CD4-positive, CD25-positive, alpha-beta regulatory T cell (primary cell): ENCODE data around the gene GCC2. TPM values are rescaled to one million over a fixed set of nuclear protein-coding genes. Genes with fewer than 3 reads are reported as not detected.
"Not testable (repeated sequence)": the region's sequence is repeated elsewhere in the genome, so short reads cannot be mapped to it uniquely, and the experiment has no call there.

Experiments
- ATAC-seq, 2 donors: fragments of 150-1000 bp; cut with Tn5 transposase; one replicate each; pipeline ENCODE4 v1.10.0; 2021; ENCODE audit warnings: low read depth in 2 of 2, moderate number of reproducible peaks in 2 of 2, moderate library complexity in 1 of 2
- DNase-seq, 3 donors: peaks; one replicate each; pipeline versions ENCODE4 v3.0.0 to v3.0.0-alpha.2; 2012 to 2022; ENCODE audit warnings: mixed read lengths in 1 of 3
- H3K27ac ChIP-seq: one replicate; pipeline ENCODE4 v1.7.0; 2013; ENCODE audit warnings: mild to moderate bottlenecking, low read length; ENCODE audit not compliant: insufficient read depth, poor library complexity, severe bottlenecking
- H3K27me3 ChIP-seq: one replicate; pipeline ENCODE4 v1.7.0; 2013; ENCODE audit warnings: low read length; ENCODE audit not compliant: control insufficient read depth, insufficient read depth
- H3K36me3 ChIP-seq: one replicate; pipeline ENCODE4 v1.7.0; 2013; ENCODE audit warnings: mild to moderate bottlenecking, low read length, moderate library complexity; ENCODE audit not compliant: control insufficient read depth, insufficient read depth
- H3K4me1 ChIP-seq: 2 replicates; pipeline ENCODE4 v1.7.0; 2013; ENCODE audit warnings: mild to moderate bottlenecking, low read length; ENCODE audit not compliant: insufficient read depth, control insufficient read depth, poor library complexity, severe bottlenecking
- H3K4me3 ChIP-seq: one replicate; pipeline ENCODE4 v1.7.0; 2013; ENCODE audit warnings: low read depth, mild to moderate bottlenecking, low read length, moderate library complexity
- H3K9me3 ChIP-seq, 2 experiments: 1 replicate in 1 of 2; 2 replicates in 1 of 2; pipeline ENCODE4 v1.7.0; 2013; ENCODE audit warnings: low read length in 2 of 2, mild to moderate bottlenecking in 1 of 2, moderate library complexity in 1 of 2; ENCODE audit not compliant: control insufficient read depth in 2 of 2
- H3K27ac Mint-ChIP-seq, 3 donors: one replicate each; pipeline ENCODE4 v1.8.0; 2020 to 2022; ENCODE audit warnings: mild to moderate bottlenecking in 3 of 3, mixed read lengths in 3 of 3, moderate library complexity in 2 of 3
- H3K27me3 Mint-ChIP-seq: one replicate; pipeline ENCODE4 v1.8.0; 2022; ENCODE audit warnings: mild to moderate bottlenecking, mixed read lengths
- H3K36me3 Mint-ChIP-seq: one replicate; pipeline ENCODE4 v1.8.0; 2020; ENCODE audit warnings: mixed read lengths
- H3K4me1 Mint-ChIP-seq, 4 donors: one replicate each; pipeline ENCODE4 v1.8.0; 2020 to 2022; ENCODE audit warnings: mixed read lengths in 4 of 4, mild to moderate bottlenecking in 1 of 4
- H3K4me3 Mint-ChIP-seq, 4 donors: one replicate each; pipeline ENCODE4 v1.8.0; 2020 to 2022; ENCODE audit warnings: mild to moderate bottlenecking in 4 of 4, mixed read lengths in 4 of 4, moderate library complexity in 3 of 4
- H3K9me3 Mint-ChIP-seq, 7 donors: one replicate each; pipeline ENCODE4 v1.8.0; 2020 to 2022; ENCODE audit warnings: mixed read lengths in 7 of 7, mild to moderate bottlenecking in 3 of 7, moderate library complexity in 2 of 7
- polyA plus RNA-seq, 4 donors: library from polyadenylated mRNA; unstranded; fragments of 300-500 nt; fragmentation: Illumina TruSeq; gene quantifications; one replicate each; pipeline ENCODE4 v1.2.3, GENCODE V29; 2021
- total RNA-seq: library from RNA; stranded (reverse); gene quantifications from one replicate; pipeline ENCODE4 v1.2.3, GENCODE V29; 2022

Gene GCC2
- total and polyA plus RNA-seq, 5 donors from 2014 or later, result 36.7 to 100 (median 42.2) TPM

DNA sequence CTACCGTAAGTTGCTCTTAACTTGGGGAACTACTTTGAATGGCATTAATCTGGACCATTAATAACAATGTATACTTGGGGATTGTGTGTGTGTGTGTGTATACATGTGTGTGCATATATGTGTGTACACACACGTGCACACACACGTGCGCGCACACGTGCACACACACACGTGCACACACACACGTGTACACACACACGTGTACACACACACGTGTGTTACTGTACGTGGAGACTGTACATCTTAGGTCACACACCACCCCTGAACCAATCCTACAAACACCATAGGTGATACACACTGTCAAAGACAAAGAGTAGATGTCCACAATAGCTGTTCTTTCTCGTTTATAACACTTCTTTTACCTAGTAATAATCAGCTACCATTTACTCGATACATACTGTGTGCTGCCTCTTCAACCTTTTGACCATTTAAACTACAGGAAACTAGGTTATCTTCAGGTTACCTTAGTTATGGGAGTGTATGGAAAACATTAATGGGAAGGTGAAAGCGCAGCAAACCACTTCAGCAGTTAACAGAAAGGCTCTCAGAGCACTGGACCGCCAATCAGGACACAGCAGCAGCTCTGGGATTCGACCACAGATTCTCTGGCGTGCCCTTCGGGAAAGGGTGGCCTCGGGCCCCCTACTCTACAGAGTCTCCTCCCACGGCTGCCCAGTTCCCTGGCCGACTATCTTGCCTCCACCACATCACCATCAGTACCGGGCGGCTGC, 894 bp upstream of the GCC2 start:
- H3K9me3 Mint-ChIP-seq, result no peaks in the 10 kb centered on the region
- H3K27ac ChIP-seq, result peak overlapping the region; percentile 95
- no peaks in the 10 kb centered on the region for H3K9me3 ChIP-seq
- H3K27ac Mint-ChIP-seq, result peak overlapping the region; percentile 96 to 99 (median 99)
- H3K27me3 Mint-ChIP-seq, result peaks cover 4% of the 10 kb centered on the region
- peaks cover 30% of the 10 kb centered on the region for H3K4me1 ChIP-seq
- H3K36me3 ChIP-seq, result peaks cover 19% of the 10 kb centered on the region
- peak overlapping the region; percentile 60 for H3K4me3 ChIP-seq
- ATAC-seq (no peak), DNase-seq (peak in 1 of 3 donors; percentile 3)
- H3K4me3 Mint-ChIP-seq, result peak overlapping the region; percentile 94 to 99 (median 99)
- no peaks in the 10 kb centered on the region for H3K27me3 ChIP-seq
- peaks cover 16% of the 10 kb centered on the region for H3K36me3 Mint-ChIP-seq
- peaks cover 11 to 47% (median 29%) of the 10 kb centered on the region in 4 donors for H3K4me1 Mint-ChIP-seq

DNA sequence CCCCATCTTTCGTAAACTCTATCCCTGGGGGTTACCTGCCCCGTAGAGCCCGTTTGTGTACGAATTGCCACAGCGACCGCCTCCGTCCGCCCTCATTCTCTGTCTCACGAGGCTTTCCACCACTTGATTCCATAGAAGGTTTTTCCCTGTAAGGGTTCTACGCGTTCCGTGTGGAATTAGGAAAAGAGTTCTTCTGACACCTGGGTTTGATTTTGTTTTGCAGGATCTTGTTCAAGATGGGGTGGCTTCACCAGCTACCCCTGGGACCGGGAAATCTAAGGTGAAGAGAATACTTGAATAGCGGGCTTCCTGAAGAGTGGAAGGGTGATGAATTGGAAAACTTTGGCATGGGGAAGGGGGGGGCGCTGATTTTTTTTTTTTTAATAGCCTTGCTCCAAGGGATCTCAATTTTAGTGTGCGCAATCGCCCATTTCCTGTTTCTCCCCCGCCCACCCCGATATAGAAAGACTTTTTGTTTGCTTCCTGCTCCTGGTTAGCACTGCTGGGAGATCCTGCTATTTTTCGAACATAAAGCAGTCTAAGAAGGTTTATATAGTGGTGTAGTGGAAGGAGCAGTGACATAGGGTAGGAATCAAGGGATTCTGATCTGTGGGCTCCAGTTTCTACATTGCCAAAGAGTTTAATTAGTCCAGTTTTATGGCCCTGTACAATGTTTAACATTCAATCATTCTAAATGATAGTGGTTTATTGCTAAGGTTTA, 564 bp downstream of the GCC2 start:
- peak overlapping the region; percentile 96 to 99 (median 99) for H3K27ac Mint-ChIP-seq
- peak; percentile 34 to 36 for ATAC-seq

GRCh38 chr2:108450863-108451262, 1.9 kb downstream of the GCC2 start:
- Histone ChIP-seq H3K9me3 (no peaks in the 10 kb centered on the region), H3K36me3 (peaks cover 44% of the 10 kb centered on the region), H3K27me3 (no peaks in the 10 kb centered on the region), H3K4me3 (peak overlapping the region; percentile 38), H3K4me1 (peaks cover 30% of the 10 kb centered on the region), H3K27ac (peak overlapping the region; percentile 95)
- ATAC-seq (no peak), DNase-seq (no peak)
- H3K36me3 Mint-ChIP-seq, result peaks cover 40% of the 10 kb centered on the region
- peak overlapping the region; percentile 19 to 99 (median 52) for H3K4me3 Mint-ChIP-seq
- H3K9me3 Mint-ChIP-seq, result peaks cover 0 to 2% (median 0%) of the 10 kb centered on the region in 7 donors
- peak overlapping the region in 1 of 3 donors; percentile 99 for H3K27ac Mint-ChIP-seq
- H3K27me3 Mint-ChIP-seq, result peaks cover 4% of the 10 kb centered on the region
- H3K4me1 Mint-ChIP-seq, result peaks cover 21 to 63% (median 45%) of the 10 kb centered on the region in 4 donors

More for the DNA sequence above, 564 bp downstream of the GCC2 start:
- Histone ChIP-seq H3K4me1 (peaks cover 30% of the 10 kb centered on the region), H3K27me3 (no peaks in the 10 kb centered on the region), H3K36me3 (peaks cover 31% of the 10 kb centered on the region), H3K27ac (peak overlapping the region; percentile 95), H3K9me3 (no peaks in the 10 kb centered on the region), H3K4me3 (peak overlapping the region; percentile 96)
- Mint-ChIP-seq H3K4me1 (peaks cover 17 to 55% (median 38%) of the 10 kb centered on the region in 4 donors), H3K9me3 (no peaks in the 10 kb centered on the region), H3K36me3 (peaks cover 28% of the 10 kb centered on the region), H3K27me3 (peaks cover 4% of the 10 kb centered on the region), H3K4me3 (peak overlapping the region; percentile 94 to 99 (median 99))
- DNase-seq, result peak; percentile 32 to 70 (median 41)

DNA sequence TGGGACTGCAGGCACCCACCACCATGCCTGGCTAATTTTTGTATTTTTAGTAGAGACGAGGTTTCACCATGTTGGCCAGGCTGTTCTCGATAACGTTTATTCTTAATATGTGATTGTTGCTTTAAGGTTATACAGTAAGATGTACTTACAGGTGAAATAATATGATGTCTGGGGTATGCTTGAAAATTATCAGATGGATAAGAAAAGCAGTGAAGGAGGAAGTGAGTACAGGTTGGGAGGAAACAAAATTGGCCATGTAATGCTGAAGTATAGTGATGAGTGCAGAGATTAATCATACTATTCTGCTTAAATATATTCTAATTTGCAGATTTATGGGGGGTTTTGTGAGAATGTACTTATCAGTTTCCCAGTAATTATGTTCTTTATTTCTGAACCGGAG, 3.0 kb downstream of the GCC2 start:
- peaks cover 54% of the 10 kb centered on the region for H3K36me3 ChIP-seq
- Mint-ChIP-seq H3K27me3 (peaks cover 4% of the 10 kb centered on the region), H3K27ac (peak overlapping the region in 1 of 3 donors; percentile 32), H3K36me3 (peaks cover 50% of the 10 kb centered on the region), H3K4me3 (peak overlapping the region in 2 of 4 donors; percentile 40 to 56), H3K9me3 (peaks cover 0 to 2% (median 1%) of the 10 kb centered on the region in 7 donors), H3K4me1 (peaks cover 22 to 72% (median 53%) of the 10 kb centered on the region in 4 donors)
- no peaks in the 10 kb centered on the region for H3K9me3 ChIP-seq
- peak overlapping the region; percentile 43 for H3K4me3 ChIP-seq
- DNase-seq, result no peak
- H3K27me3 ChIP-seq, result no peaks in the 10 kb centered on the region
- no peak for ATAC-seq
- peak overlapping the region; percentile 23 for H3K27ac ChIP-seq
- peaks cover 35% of the 10 kb centered on the region for H3K4me1 ChIP-seq

GRCh38 chr2:108453530-108453929, 4.5 kb downstream of the GCC2 start:
- H3K27me3 ChIP-seq, DNase-seq, ATAC-seq, H3K27ac ChIP-seq, H3K4me3 ChIP-seq, H3K27ac Mint-ChIP-seq, H3K27me3 Mint-ChIP-seq: not testable (repeated sequence)
- Histone ChIP-seq H3K36me3 (peaks cover 70% of the 10 kb centered on the region), H3K9me3 (peaks cover 6 to 12% of the 10 kb centered on the region in 2 experiments), H3K4me1 (peaks cover 30% of the 10 kb centered on the region)
- Mint-ChIP-seq H3K4me3 (peak overlapping the region in 1 of 4 donors; percentile 72), H3K36me3 (peaks cover 65% of the 10 kb centered on the region), H3K4me1 (peaks cover 37 to 84% (median 66%) of the 10 kb centered on the region in 4 donors), H3K9me3 (peaks cover 0 to 16% (median 11%) of the 10 kb centered on the region in 7 donors)

- DNase-seq (no peak), ATAC-seq (no peak)
- Histone ChIP-seq H3K4me1 (peaks cover 26% of the 10 kb centered on the region), H3K36me3 (peaks cover 79% of the 10 kb centered on the region), H3K27me3 (no peaks in the 10 kb centered on the region), H3K4me3 (no peak overlapping the region), H3K9me3 (peaks cover 6 to 12% of the 10 kb centered on the region in 2 experiments), H3K27ac (no peak overlapping the region)
- Mint-ChIP-seq H3K36me3 (peaks cover 75% of the 10 kb centered on the region), H3K27me3 (no peaks in the 10 kb centered on the region), H3K4me1 (peaks cover 42 to 85% (median 72%) of the 10 kb centered on the region in 4 donors), H3K4me3 (peak overlapping the region in 2 of 4 donors; percentile 19 to 61), H3K9me3 (peaks cover 0 to 19% (median 11%) of the 10 kb centered on the region in 7 donors), H3K27ac (no peak overlapping the region)
These were observed 5.4 kb downstream of the GCC2 start for GRCh38 chr2:108454440-108454839.

- H3K27ac ChIP-seq, result no peak overlapping the region
- Mint-ChIP-seq H3K9me3 (peaks cover 0 to 19% (median 11%) of the 10 kb centered on the region in 7 donors), H3K27ac (no peak overlapping the region), H3K4me1 (peaks cover 46 to 80% (median 74%) of the 10 kb centered on the region in 4 donors), H3K4me3 (peak overlapping the region in 1 of 4 donors; percentile 54), H3K36me3 (peaks cover 83% of the 10 kb centered on the region), H3K27me3 (no peaks in the 10 kb centered on the region)
- H3K27me3 ChIP-seq, result no peaks in the 10 kb centered on the region
- H3K4me1 ChIP-seq, result peaks cover 20% of the 10 kb centered on the region
- peaks cover 6 to 12% of the 10 kb centered on the region in 2 experiments for H3K9me3 ChIP-seq
- H3K36me3 ChIP-seq, result peaks cover 90% of the 10 kb centered on the region
- no peak for DNase-seq
- no peak for ATAC-seq
- H3K4me3 ChIP-seq, result no peak overlapping the region
These were observed 6.6 kb downstream of the GCC2 start for GRCh38 chr2:108455571-108455970.
